Stimulated activated naive B cell treated with anti-CD40 and anti-IgM and Interleukin-4, amounts not matched to agents 10 μg/mL and 1 μg/mL and 100 μg/mL, for 72 hours (primary cell): ENCODE data around the gene OSBPL9.
"Not testable (repeated sequence)": the region's sequence is repeated elsewhere in the genome, so short reads cannot be mapped to it uniquely, and the experiment has no call there.

ENCODE experiments used
- ATAC-seq, 2 donors: fragments of 150-1000 bp; cut with Tn5 transposase; replicated peaks; 2 replicates each; pipeline ENCODE4 v1.10.0; 2021; ENCODE audit warnings: moderate library complexity in 1 of 2
- DNase-seq: peaks from one replicate; pipeline ENCODE4 v3.0.0; 2021
- H3K27ac Mint-ChIP-seq: one replicate; pipeline ENCODE4 v1.8.0; 2022; ENCODE audit warnings: mild to moderate bottlenecking, mixed read lengths
- H3K27me3 Mint-ChIP-seq, 2 donors: one replicate each; pipeline ENCODE4 v1.8.0; 2022; ENCODE audit warnings: mixed read lengths in 2 of 2
- H3K36me3 Mint-ChIP-seq, 2 donors: one replicate each; pipeline ENCODE4 v1.8.0; 2022; ENCODE audit warnings: mixed read lengths in 2 of 2, mild to moderate bottlenecking in 1 of 2
- H3K4me1 Mint-ChIP-seq, 2 donors: one replicate each; pipeline ENCODE4 v1.8.0; 2022; ENCODE audit warnings: mixed read lengths in 2 of 2, mild to moderate bottlenecking in 1 of 2
- H3K4me3 Mint-ChIP-seq, 2 donors: one replicate each; pipeline ENCODE4 v1.8.0; 2022; ENCODE audit warnings: mild to moderate bottlenecking in 2 of 2, mixed read lengths in 2 of 2, moderate library complexity in 1 of 2
- H3K9me3 Mint-ChIP-seq, 2 donors: one replicate each; pipeline ENCODE4 v1.8.0; 2022; ENCODE audit warnings: mixed read lengths in 2 of 2, mild to moderate bottlenecking in 1 of 2

OSBPL9 gene

GRCh38 chr1:51584021-51584420 is 32.9 kb upstream of the OSBPL9 start:
- DNase-seq, result no peak
- Mint-ChIP-seq H3K9me3 (no peaks in the 10 kb centered on the region), H3K27ac (no peak overlapping the region), H3K4me3 (no peak overlapping the region), H3K36me3 (no peaks in the 10 kb centered on the region), H3K27me3 (peaks cover 0 to 4% of the 10 kb centered on the region in 2 donors), H3K4me1 (peaks cover 0 to 1% of the 10 kb centered on the region in 2 donors)
- no peak for ATAC-seq

GRCh38 chr1:51592711-51593110 is 24.2 kb upstream of the OSBPL9 start:
- no peaks in the 10 kb centered on the region for H3K4me1 Mint-ChIP-seq
- H3K9me3 Mint-ChIP-seq, result no peaks in the 10 kb centered on the region
- no peak for DNase-seq
- H3K27me3 Mint-ChIP-seq, result peaks cover 4 to 6% of the 10 kb centered on the region in 2 donors
- no peak overlapping the region for H3K4me3 Mint-ChIP-seq
- no peaks in the 10 kb centered on the region for H3K36me3 Mint-ChIP-seq
- ATAC-seq, result no peak
- no peak overlapping the region for H3K27ac Mint-ChIP-seq

GRCh38 chr1:51594716-51595115 is 22.2 kb upstream of the OSBPL9 start:
- H3K36me3 Mint-ChIP-seq, result no peaks in the 10 kb centered on the region
- H3K27me3 Mint-ChIP-seq, result peaks cover 0 to 6% of the 10 kb centered on the region in 2 donors
- H3K27ac Mint-ChIP-seq, result no peak overlapping the region
- H3K4me1 Mint-ChIP-seq, result no peaks in the 10 kb centered on the region
- no peak for ATAC-seq
- DNase-seq, result no peak
- no peak overlapping the region for H3K4me3 Mint-ChIP-seq
- H3K9me3 Mint-ChIP-seq, result no peaks in the 10 kb centered on the region

GRCh38 chr1:51600529-51600928 is 16.4 kb upstream of the OSBPL9 start:
- ATAC-seq, result no peak
- H3K27ac Mint-ChIP-seq, result no peak overlapping the region
- no peaks in the 10 kb centered on the region for H3K9me3 Mint-ChIP-seq
- no peaks in the 10 kb centered on the region for H3K36me3 Mint-ChIP-seq
- H3K27me3 Mint-ChIP-seq, result no peaks in the 10 kb centered on the region
- no peaks in the 10 kb centered on the region for H3K4me1 Mint-ChIP-seq
- DNase-seq, result no peak
- no peak overlapping the region for H3K4me3 Mint-ChIP-seq

DNA sequence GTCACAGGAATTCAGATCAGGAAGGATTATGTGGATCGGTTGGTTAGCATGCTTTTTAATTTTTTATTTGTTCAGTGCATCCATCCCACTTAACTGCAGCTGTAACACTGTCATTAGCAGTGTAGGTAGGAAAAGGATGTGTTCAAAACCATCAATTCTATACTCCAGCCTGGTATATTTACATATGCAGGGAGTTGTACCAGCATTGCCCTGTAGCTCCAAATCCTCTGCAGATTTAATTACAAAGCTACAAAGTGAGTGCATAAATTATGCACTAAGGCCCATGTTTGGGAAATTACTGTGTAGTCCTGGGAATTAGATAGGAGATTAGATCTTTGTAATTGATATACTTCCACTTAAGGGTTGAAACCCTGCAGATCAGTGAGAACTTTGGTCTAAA is 15.9 kb upstream of the OSBPL9 start:
- H3K4me1 Mint-ChIP-seq, result no peaks in the 10 kb centered on the region
- H3K4me3 Mint-ChIP-seq, result no peak overlapping the region
- H3K9me3 Mint-ChIP-seq, result no peaks in the 10 kb centered on the region
- no peaks in the 10 kb centered on the region for H3K27me3 Mint-ChIP-seq
- H3K36me3 Mint-ChIP-seq, result no peaks in the 10 kb centered on the region
- H3K27ac Mint-ChIP-seq, result no peak overlapping the region
- ATAC-seq (no peak), DNase-seq (no peak)

DNA sequence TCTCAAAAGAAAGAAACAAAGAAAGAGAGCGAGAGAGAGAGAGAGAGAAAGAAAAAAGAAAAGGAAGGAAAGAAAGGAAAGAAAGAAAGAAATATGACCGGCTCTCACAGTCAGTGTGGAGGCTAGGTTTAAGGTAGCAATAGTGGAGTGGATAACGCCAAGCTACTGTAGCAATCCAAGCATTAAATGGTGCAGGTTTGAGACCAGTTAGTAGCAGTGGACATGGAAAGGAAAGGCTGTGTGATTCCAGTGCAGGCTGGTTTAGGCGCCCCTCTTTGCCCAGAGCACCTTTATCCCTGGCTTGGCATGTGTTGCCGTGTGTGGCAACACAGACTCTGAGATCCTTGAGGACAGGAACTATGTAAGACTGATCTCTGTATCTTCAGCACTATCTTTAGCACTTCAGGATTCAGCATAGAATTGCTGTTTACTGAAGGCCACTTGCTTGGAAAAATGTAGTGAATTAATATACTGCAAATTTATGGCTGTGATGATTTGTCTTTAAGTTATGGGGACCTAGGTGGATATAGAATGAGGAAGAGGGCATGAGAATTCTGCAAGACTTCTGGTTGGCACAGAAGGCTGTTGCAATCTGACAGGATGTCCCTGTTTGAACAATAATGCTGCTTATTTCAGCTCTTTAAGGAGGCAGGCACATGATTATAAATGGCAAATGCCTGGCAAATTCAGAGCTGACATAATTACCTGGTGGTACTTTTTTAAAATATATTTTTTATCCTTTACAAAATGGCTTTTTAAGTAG is 10.8 kb upstream of the OSBPL9 start:
- peaks cover 4 to 6% of the 10 kb centered on the region in 2 donors for H3K27me3 Mint-ChIP-seq
- H3K4me3 Mint-ChIP-seq, result no peak overlapping the region
- no peak for ATAC-seq
- H3K36me3 Mint-ChIP-seq, result no peaks in the 10 kb centered on the region
- DNase-seq, result no peak
- H3K9me3 Mint-ChIP-seq, result no peaks in the 10 kb centered on the region
- no peak overlapping the region for H3K27ac Mint-ChIP-seq
- H3K4me1 Mint-ChIP-seq, result no peaks in the 10 kb centered on the region

DNA sequence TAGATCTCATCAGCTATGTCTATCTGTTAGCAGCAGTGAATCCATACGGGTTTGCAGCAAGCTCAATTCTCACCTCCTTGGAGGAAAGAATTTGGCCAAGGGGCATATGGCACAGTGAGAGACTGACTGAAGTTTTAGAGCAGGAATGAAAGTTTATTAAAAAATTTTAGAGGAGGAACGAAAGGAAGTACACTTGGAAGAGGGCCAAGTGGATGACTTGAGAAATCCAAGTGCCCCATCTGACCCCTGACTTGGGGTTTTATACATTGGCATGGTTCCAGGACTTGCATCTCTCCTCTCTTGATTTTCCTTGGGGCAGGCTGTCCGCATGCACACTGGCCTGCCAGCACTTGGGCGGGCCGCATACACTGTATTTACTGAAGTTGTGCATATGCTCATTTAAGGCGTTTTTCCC is 9.2 kb upstream of the OSBPL9 start:
- Mint-ChIP-seq H3K27me3 (peaks cover 4 to 6% of the 10 kb centered on the region in 2 donors), H3K4me1 (no peaks in the 10 kb centered on the region), H3K9me3 (no peaks in the 10 kb centered on the region), H3K4me3 (no peak overlapping the region), H3K36me3 (no peaks in the 10 kb centered on the region), H3K27ac (no peak overlapping the region)
- ATAC-seq, result no peak
- no peak for DNase-seq

GRCh38 chr1:51610104-51610503 is 6.8 kb upstream of the OSBPL9 start:
- H3K4me3 Mint-ChIP-seq, H3K27ac Mint-ChIP-seq, H3K27me3 Mint-ChIP-seq, H3K9me3 Mint-ChIP-seq, H3K36me3 Mint-ChIP-seq, DNase-seq, H3K4me1 Mint-ChIP-seq, ATAC-seq: not testable (repeated sequence)

DNA sequence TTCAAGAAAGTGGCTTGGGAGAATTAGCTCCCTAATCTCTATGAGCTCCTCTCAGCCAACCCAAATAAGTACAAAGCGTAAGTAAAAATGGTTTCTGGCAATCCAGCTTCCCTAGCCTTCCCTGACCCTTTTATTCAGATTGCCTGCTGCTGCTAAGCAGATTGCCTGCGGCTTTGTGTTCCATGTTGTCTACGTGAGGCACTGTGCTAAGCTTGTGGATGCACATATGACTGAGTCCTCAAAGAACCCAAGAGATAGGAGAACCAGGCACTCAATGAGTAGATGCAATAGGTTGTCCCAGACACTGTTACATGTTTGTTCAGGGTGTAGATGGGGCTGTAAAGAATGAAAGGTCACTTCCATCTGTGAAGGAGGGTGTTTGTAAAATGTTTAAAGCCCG is 6.3 kb upstream of the OSBPL9 start:
- DNase-seq, result no peak
- peaks cover 4 to 6% of the 10 kb centered on the region in 2 donors for H3K27me3 Mint-ChIP-seq
- H3K9me3 Mint-ChIP-seq, result no peaks in the 10 kb centered on the region

DNA sequence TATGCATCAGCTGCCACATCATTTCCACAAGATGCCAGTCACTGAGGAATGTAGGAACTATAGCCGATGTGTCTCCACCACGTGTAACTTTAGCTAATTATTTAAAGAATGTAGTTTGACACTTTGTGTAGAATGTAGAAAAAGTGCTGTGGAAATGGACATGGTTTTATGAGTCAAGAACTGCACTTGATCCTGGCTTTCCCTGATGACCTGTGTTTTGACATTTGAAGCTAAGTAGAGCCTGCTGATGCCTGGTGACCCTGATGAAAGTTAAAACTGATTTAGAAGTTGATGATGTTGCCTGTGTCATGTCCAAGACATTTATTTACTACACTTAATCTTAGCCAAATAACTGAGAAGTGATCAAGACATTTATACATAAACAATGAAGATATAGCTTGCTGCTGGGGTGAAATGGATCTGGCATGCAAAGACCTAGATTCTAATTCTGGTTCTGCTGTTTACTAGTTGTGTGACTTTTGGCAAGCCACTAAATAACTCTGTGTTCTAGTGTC is 4.4 kb upstream of the OSBPL9 start:
- Mint-ChIP-seq H3K4me3 (no peak overlapping the region), H3K4me1 (peaks cover 6 to 14% of the 10 kb centered on the region in 2 donors), H3K36me3 (no peaks in the 10 kb centered on the region), H3K27me3 (peaks cover 4 to 6% of the 10 kb centered on the region in 2 donors), H3K9me3 (no peaks in the 10 kb centered on the region), H3K27ac (no peak overlapping the region)
- ATAC-seq (no peak), DNase-seq (no peak)

More for the DNA sequence above, 6.3 kb upstream of the OSBPL9 start:
- Mint-ChIP-seq H3K4me3 (no peak overlapping the region), H3K27ac (no peak overlapping the region), H3K36me3 (no peaks in the 10 kb centered on the region), H3K4me1 (no peaks in the 10 kb centered on the region)
- no peak for ATAC-seq

DNA sequence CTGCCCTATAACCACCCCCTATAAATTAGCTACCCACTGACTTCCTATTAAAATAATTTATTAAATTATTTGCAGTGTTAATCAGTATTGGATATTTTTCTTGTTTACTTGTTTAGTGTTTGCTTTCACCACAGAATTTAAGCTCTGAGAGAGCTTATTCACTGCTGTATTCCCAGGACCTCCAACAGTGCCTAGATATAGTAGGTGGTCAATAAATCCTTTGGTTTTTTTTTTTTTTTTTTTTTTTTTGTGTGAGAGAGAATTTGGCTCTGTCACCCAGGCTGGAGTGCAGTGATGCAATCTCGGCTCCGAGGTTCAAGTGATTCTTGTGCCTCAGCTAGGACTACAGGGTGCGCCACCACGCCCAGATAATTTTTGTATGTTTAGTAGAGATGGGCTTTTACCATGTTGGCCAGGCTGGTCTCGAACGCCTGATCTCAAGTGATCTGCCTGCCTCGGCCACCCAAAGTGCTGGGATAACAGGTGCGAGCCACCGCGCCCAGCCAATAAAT is 1.1 kb upstream of the OSBPL9 start:
- no peak for DNase-seq
- Mint-ChIP-seq H3K9me3 (no peaks in the 10 kb centered on the region), H3K27ac (no peak overlapping the region), H3K4me1 (peaks cover 14 to 33% of the 10 kb centered on the region in 2 donors), H3K27me3 (no peaks in the 10 kb centered on the region), H3K4me3 (no peak overlapping the region), H3K36me3 (no peaks in the 10 kb centered on the region)
- ATAC-seq, result no peak

GRCh38 chr1:51616490-51616889 is 402 bp upstream of the OSBPL9 start:
- Mint-ChIP-seq H3K36me3 (no peaks in the 10 kb centered on the region), H3K4me1 (peaks cover 14 to 33% of the 10 kb centered on the region in 2 donors), H3K9me3 (no peaks in the 10 kb centered on the region), H3K4me3 (peak overlapping the region; percentile 98), H3K27me3 (no peaks in the 10 kb centered on the region), H3K27ac (no peak overlapping the region)
- ATAC-seq (no peak), DNase-seq (no peak)

GRCh38 chr1:51618715-51619114 is 1.8 kb downstream of the OSBPL9 start:
- peaks cover 22 to 51% of the 10 kb centered on the region in 2 donors for H3K4me1 Mint-ChIP-seq
- H3K9me3 Mint-ChIP-seq, result no peaks in the 10 kb centered on the region
- no peak overlapping the region for H3K4me3 Mint-ChIP-seq

DNA sequence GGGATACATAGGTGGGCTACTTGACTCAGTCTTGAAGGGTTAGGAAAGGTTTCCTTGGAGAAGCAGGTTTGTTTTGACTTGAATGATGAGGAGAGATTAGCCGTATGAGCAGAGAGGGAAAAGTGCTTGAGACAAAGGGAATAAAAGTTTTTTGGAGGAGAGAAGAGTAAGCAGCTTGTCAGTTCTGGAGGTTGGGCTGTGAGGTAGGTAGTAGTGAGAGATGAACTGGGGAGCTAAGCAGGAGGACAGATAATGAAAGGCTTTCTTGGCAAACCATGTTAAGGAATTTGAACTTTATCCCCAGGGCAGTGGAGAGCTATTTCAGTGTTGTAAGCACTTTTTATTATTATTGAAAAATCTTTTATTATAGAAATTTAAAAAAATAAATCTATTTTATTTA is 3.6 kb downstream of the OSBPL9 start:
- H3K27ac Mint-ChIP-seq, result no peak overlapping the region
- H3K36me3 Mint-ChIP-seq, result no peaks in the 10 kb centered on the region
- peaks cover 22 to 51% of the 10 kb centered on the region in 2 donors for H3K4me1 Mint-ChIP-seq
- no peaks in the 10 kb centered on the region for H3K9me3 Mint-ChIP-seq
- no peak overlapping the region for H3K4me3 Mint-ChIP-seq
- no peak for ATAC-seq
- H3K27me3 Mint-ChIP-seq, result no peaks in the 10 kb centered on the region
- no peak for DNase-seq

More at GRCh38 chr1:51618715-51619114, 1.8 kb downstream of the OSBPL9 start:
- Mint-ChIP-seq H3K36me3 (no peaks in the 10 kb centered on the region), H3K27ac (no peak overlapping the region), H3K27me3 (no peaks in the 10 kb centered on the region)
- DNase-seq (no peak), ATAC-seq (no peak)

DNA sequence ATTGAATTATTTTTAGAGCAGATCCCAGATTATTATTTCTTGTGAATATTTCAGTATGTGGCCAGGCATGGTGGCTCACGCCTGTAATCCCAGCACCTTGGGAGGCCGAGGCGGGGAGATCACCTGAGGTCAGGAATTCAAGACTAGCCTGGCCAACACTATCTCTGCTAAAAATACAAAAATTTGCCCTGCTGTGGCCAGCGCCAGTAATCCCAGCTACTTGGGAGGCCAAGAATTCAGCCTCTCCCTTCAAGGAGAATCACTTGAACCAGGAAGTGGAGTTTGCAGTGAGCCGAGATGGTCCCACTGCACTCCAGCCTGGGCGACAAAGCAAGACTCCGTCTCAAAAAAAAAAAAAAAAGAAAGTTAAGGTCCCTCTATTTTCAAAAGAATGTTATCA is 4.3 kb downstream of the OSBPL9 start:
- DNase-seq (no peak), ATAC-seq (no peak)
- Mint-ChIP-seq H3K27me3 (no peaks in the 10 kb centered on the region), H3K4me3 (no peak overlapping the region), H3K27ac (no peak overlapping the region), H3K36me3 (no peaks in the 10 kb centered on the region), H3K9me3 (no peaks in the 10 kb centered on the region), H3K4me1 (peaks cover 24 to 48% of the 10 kb centered on the region in 2 donors)
